Measurements from ENCODE around the gene CD48.

The CD48 gene

DNA sequence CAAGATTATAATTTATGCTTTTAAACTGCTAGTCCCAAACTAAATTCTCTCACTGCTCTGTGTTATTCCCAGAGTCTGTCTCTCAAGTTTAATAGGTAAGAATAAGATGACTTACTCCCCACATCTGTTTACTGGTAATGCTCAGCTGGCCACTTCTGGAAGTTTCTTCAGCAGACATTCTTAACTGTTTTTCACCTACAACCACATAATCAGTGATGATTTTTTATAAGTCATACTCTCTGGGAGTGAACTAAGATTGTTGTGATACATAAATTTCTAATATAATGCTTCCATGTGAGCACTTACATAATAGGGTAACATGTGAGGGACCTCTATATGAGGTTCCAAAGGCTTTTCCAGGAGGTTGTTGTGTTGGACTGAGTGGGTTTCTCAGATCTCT lies 36.1 kb upstream of the CD48 start:
- DNase-seq (ENCODE audit: low read depth), result no peak
- no peak overlapping the region for H3K4me3 ChIP-seq (ENCODE audit: low read depth, low read length)
- TF ChIP-seq, protein P1, sequence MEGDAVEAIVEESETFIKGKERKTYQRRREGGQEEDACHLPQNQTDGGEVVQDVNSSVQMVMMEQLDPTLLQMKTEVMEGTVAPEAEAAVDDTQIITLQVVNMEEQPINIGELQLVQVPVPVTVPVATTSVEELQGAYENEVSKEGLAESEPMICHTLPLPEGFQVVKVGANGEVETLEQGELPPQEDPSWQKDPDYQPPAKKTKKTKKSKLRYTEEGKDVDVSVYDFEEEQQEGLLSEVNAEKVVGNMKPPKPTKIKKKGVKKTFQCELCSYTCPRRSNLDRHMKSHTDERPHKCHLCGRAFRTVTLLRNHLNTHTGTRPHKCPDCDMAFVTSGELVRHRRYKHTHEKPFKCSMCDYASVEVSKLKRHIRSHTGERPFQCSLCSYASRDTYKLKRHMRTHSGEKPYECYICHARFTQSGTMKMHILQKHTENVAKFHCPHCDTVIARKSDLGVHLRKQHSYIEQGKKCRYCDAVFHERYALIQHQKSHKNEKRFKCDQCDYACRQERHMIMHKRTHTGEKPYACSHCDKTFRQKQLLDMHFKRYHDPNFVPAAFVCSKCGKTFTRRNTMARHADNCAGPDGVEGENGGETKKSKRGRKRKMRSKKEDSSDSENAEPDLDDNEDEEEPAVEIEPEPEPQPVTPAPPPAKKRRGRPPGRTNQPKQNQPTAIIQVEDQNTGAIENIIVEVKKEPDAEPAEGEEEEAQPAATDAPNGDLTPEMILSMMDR (IDR thresholded peaks at IDR 0.05; ENCODE audit: low read depth, low read length, missing control alignments), result no peak

DNA sequence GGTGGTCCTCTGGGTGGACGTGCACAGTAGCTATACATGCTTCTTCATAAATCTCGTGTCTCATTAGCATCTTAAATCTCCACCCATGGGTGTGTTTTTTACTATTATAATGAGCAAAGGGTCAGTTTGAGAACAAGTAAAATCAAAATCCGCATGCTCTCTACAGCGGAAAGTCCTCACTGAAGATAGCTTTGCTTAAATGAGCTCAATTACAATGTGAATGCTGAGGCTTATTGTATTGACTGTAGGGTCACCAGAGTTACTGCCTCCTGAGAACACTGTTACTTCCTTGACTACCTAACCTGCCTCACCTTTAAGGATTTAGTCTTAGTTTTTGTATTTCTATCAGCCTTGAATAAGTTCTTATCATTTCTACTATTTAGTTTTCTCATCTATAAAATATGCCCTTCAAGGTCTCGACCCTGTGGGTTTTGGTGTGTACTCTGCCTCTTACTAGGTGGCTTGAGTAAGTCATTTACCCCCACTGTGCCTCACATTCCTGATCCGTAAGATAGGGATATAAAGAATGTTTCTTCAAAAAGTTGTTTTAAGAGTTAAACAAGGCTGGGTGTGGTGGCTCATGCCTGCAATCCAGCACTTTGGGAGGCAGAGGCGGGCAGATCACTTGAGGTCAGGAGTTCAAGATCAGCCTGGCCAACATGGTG lies 35.3 kb upstream of the CD48 start:
- H3K4me3 ChIP-seq (ENCODE audit: low read depth, low read length), result no peak overlapping the region
- no peak for DNase-seq (ENCODE audit: low read depth)
- TF ChIP-seq, protein P1 (IDR thresholded peaks at IDR 0.05; ENCODE audit: low read depth, low read length, missing control alignments), result no peak

DNA sequence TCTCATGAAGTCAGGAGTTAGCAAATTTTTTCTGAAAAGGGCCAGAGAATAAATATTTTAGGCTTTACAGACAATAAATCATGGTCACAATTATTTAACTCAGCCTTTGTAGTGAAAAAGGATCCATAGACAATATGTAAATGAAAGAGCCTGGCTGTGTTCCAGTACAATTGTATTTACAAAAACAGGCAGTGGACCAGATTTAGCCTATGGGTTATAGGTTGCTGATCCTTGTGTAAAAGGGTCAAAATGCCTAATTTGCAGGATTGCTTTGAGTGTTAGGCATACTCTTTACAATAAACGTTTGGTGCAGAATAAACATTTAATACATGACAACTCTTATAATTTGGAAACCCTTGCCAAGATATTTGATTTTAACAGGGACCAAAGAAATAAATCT lies 33.9 kb upstream of the CD48 start:
- TF ChIP-seq, protein P1 (IDR thresholded peaks at IDR 0.05; ENCODE audit: low read depth, low read length, missing control alignments), result no peak
- no peak overlapping the region for H3K4me3 ChIP-seq (ENCODE audit: low read depth, low read length)
- no peak for DNase-seq (ENCODE audit: low read depth)

DNA sequence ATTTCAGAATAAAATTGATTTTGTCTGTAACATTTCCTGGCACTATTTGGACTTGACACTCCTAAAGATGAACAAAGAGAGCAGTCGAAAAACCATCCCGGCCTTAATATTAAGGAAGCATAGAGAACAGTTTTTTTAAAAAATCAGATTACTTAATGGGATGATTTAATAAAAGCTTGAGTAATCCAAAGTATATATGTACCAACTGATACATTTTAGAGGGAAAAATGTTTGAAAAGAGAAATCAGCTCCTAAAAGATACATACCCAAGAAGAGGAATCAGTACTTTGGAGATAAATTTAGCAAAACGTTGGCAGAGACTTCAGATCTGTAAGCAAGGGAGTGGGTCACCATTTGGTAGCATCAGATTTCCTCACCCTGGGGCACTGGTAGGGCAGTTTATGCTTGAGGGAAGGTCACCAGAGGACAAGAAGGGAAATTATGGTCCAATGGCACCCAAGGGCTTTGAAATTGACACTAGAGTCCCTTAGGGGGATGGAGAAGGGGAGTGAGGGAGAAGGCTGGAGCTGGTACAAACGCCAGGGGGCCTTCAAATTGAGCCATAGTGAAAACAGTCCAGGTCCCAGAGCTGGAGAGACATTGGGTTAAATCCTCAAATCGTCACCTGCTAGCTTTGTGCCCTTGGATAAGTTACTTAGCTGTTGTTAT lies 33.4 kb upstream of the CD48 start:
- DNase-seq (ENCODE audit: low read depth), result no peak
- H3K4me3 ChIP-seq (ENCODE audit: low read depth, low read length), result no peak overlapping the region
- TF ChIP-seq, protein P1 (IDR thresholded peaks at IDR 0.05; ENCODE audit: low read depth, low read length, missing control alignments), result peak; percentile 4

- H3K4me3 ChIP-seq (ENCODE audit: low read depth, low read length), result peak overlapping the region; percentile 3; the same call in 1 of the 2 replicates
- DNase-seq (ENCODE audit: low read depth), result no peak
- TF ChIP-seq, protein P1 (IDR thresholded peaks at IDR 0.05; ENCODE audit: low read depth, low read length, missing control alignments), result no peak
Measured at GRCh38 chr1:160744199-160744851, 32.7 kb upstream of the CD48 start.

GRCh38 chr1:160743266-160743665 lies 31.6 kb upstream of the CD48 start:
- no peak for DNase-seq (ENCODE audit: low read depth)
- TF ChIP-seq, protein P1 (IDR thresholded peaks at IDR 0.05; ENCODE audit: low read depth, low read length, missing control alignments), result no peak
- H3K4me3 ChIP-seq (ENCODE audit: low read depth, low read length), result peak overlapping the region; percentile 4; the same call in 1 of the 2 replicates

Measured in GM12864 (cell line).